K562 (cell line): ENCODE results near the gene BIRC5. TPM values are rescaled to one million over a fixed set of nuclear protein-coding genes. Genes with fewer than 3 reads are reported as not detected.

ENCODE experiments used
- MGA ChIP-seq: fragments of 450-650 bp; IDR thresholded peaks from 2 replicates; pipeline ENCODE4 v1.6.1; 2016; ENCODE audit warnings: mild to moderate bottlenecking, moderate library complexity
- ZKSCAN3 ChIP-seq: fragments of 250-450 bp; sonication (Bioruptor Pico); IDR thresholded peaks from 2 replicates; pipeline ENCODE4 v1.4.0; 2020
- ZNF592 ChIP-seq: fragments of 450-650 bp; IDR thresholded peaks from 2 replicates; pipeline ENCODE4 v1.6.1; 2017; ENCODE audit warnings: antibody characterized with exemption, mild to moderate bottlenecking
- polyA plus RNA-seq, 8 experiments: library from polyadenylated mRNA; depleted of rRNA in 4 of 8; stranded (reverse) in 5 of 8; unstranded in 3 of 8; fragments of >200 nt; fragmentation: Nextera tagmentation in 2 of 8; fragmentation: Illumina TruSeq in 1 of 8; extraction: Ambion mirVana in 2 of 8; extraction: Trizol in 1 of 8; gene quantifications; 2 replicates each; pipeline versions ENCODE4 v1.2.1 to v1.2.3, GENCODE V29; 2011 to 2014; ENCODE audit warnings: inconsistent platforms in 1 of 8, missing spikeins in 1 of 8
- total RNA-seq, 7 experiments: library from RNA; depleted of rRNA in 6 of 7; stranded (reverse); fragments of >200 nt in 6 of 7; fragmentation: Illumina TruSeq in 2 of 7; extraction: Trizol in 2 of 7; gene quantifications; 2 replicates each; pipeline versions ENCODE4 v1.2.1 to v1.2.3, GENCODE V29; 2011 to 2021; ENCODE audit warnings: low replicate concordance in 1 of 7

BIRC5 gene
- total and polyA plus RNA-seq, 9 of the 15 experiments (the other 6 are each of a cell fraction or from before 2014, with no cell fraction given), result 64.4 to 140 (median 101) TPM

DNA sequence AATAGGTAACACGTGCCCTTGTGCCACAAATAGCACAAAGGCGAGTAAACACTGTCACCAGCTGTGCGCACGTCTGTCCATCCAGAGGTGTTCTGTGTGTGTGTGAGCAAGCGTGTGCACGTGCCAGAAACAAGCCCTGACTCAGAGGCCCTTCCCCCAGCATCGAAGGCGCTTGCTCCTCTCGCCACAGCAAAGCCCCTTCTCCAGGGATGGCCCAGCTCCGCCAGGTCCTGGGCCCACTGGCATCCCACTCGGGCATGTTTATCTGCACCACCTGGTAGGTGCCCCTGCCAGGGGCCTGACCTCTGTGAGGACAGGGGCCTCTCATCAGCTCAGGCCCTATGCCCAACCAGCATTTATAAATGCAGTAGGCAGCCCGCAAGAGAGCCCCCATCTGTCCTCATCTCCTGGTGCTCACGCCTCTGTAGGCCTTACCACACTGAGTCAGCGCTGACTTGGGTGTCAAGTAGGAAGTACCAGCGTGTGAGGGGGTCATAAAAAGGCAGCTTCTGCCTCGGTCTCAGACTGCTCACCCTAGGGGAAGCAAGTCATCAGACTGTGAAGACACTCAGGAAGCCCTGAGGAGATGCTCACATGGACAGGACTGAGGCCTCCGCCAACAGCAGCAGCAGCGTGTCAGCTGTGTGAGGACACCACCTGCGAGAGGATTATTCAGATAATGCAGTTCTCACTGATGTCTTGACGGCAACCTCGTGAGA is 28.1 kb downstream of the BIRC5 start (continued):
- TF ChIP-seq MGA (peak; percentile 26; the same call in 1 of the 2 replicates), ZNF592 (0 out of 2 replicates have a peak, but pooled peaks have one; percentile 10), ZKSCAN3 (CRISPR knock-in tag) (no peak)
